ENCODE results near the gene RNF224.

The RNF224 gene

GRCh38 chr9:137266162-137266527 lies 38.8 kb downstream of the RNF224 start:
- no peak overlapping the region for H3K4me3 ChIP-seq (ENCODE audit: low read depth, low read length)
- no peak for DNase-seq (ENCODE audit: low read depth)
- TF ChIP-seq MAX (IDR thresholded peaks at IDR 0.05; ENCODE audit: low read depth, low read length) (no peak), POLR2A (IDR thresholded peaks at IDR 0.05; ENCODE audit: extremely low read depth, insufficient read length) (no peak), CTCF (IDR thresholded peaks at IDR 0.05; ENCODE audit: low read depth, low read length) (no peak), MYC (IDR thresholded peaks at IDR 0.05; ENCODE audit: low read depth, low read length) (no peak)

- TF ChIP-seq MAX (IDR thresholded peaks at IDR 0.05; ENCODE audit: low read depth, low read length) (no peak), MYC (IDR thresholded peaks at IDR 0.05; ENCODE audit: low read depth, low read length) (no peak), CTCF (IDR thresholded peaks at IDR 0.05; ENCODE audit: low read depth, low read length) (no peak), POLR2A (IDR thresholded peaks at IDR 0.05; ENCODE audit: extremely low read depth, insufficient read length) (no peak)
- no peak for DNase-seq (ENCODE audit: low read depth)
- H3K4me3 ChIP-seq (ENCODE audit: low read depth, low read length) = no peak overlapping the region
Measured at GRCh38 chr9:137266585-137267453, 39.5 kb downstream of the RNF224 start.

GRCh38 chr9:137267933-137268355 lies 40.6 kb downstream of the RNF224 start:
- TF ChIP-seq CTCF (IDR thresholded peaks at IDR 0.05; ENCODE audit: low read depth, low read length) (no peak), MAX (IDR thresholded peaks at IDR 0.05; ENCODE audit: low read depth, low read length) (no peak; the same call in 1 of the 2 replicates), POLR2A (IDR thresholded peaks at IDR 0.05; ENCODE audit: extremely low read depth, insufficient read length) (no peak), MYC (IDR thresholded peaks at IDR 0.05; ENCODE audit: low read depth, low read length) (no peak; the same call in 1 of the 2 replicates)
- peak; percentile 99 for DNase-seq (ENCODE audit: low read depth)
- no peak overlapping the region for H3K4me3 ChIP-seq (ENCODE audit: low read depth, low read length)

- TF ChIP-seq MAX (IDR thresholded peaks at IDR 0.05; ENCODE audit: low read depth, low read length) (no peak), CTCF (IDR thresholded peaks at IDR 0.05; ENCODE audit: low read depth, low read length) (no peak), POLR2A (IDR thresholded peaks at IDR 0.05; ENCODE audit: extremely low read depth, insufficient read length) (no peak), MYC (IDR thresholded peaks at IDR 0.05; ENCODE audit: low read depth, low read length) (no peak)
- DNase-seq (ENCODE audit: low read depth) = peak; percentile 54
- no peak overlapping the region for H3K4me3 ChIP-seq (ENCODE audit: low read depth, low read length)
Measured at GRCh38 chr9:137268538-137269201, 41.4 kb downstream of the RNF224 start.

- H3K4me3 ChIP-seq (ENCODE audit: low read depth, low read length) = no peak overlapping the region
- TF ChIP-seq POLR2A (IDR thresholded peaks at IDR 0.05; ENCODE audit: extremely low read depth, insufficient read length) (no peak), MYC (IDR thresholded peaks at IDR 0.05; ENCODE audit: low read depth, low read length) (no peak), CTCF (IDR thresholded peaks at IDR 0.05; ENCODE audit: low read depth, low read length) (no peak), MAX (IDR thresholded peaks at IDR 0.05; ENCODE audit: low read depth, low read length) (no peak)
- DNase-seq (ENCODE audit: low read depth) = no peak
Measured at GRCh38 chr9:137269231-137269772, 42.0 kb downstream of the RNF224 start.

Data from NB4 (cell line).